ENCODE data around the gene GRAP.
"Not testable (repeated sequence)": the region's sequence is repeated elsewhere in the genome, so short reads cannot be mapped to it uniquely, and the experiment has no call there.

GRCh38 chr17:19076398-19077192 lies 29.8 kb upstream of the GRAP start:
- not testable (repeated sequence) for TF ChIP-seq POLR2AphosphoS5, POLR2A (IDR thresholded peaks at IDR 0.05)

Measured in prostate gland (tissue), 1 donor.